Activated CD4-positive, alpha-beta T cell treated with anti-CD3 and anti-CD28 coated beads for 1 hour (primary cell): ENCODE results near the gene KDM4C.
"Not testable (repeated sequence)": the region's sequence is repeated elsewhere in the genome, so short reads cannot be mapped to it uniquely, and the experiment has no call there.

Experiments
- DNase-seq: peaks from one replicate; pipeline ENCODE4 v3.0.0-alpha.2; 2020

KDM4C gene

GRCh38 chr9:6757456-6758247, at the start of gene KDM4C:
Gene KDM4C (plus strand): TSS chr9:6757973. CDS start chr9:6792989, 35,016 bp downstream.
- DNase-seq = peak; percentile 91

- no peak for DNase-seq
Measured at GRCh38 chr9:6708732-6709131, 49.0 kb upstream of the KDM4C start.

- no peak for DNase-seq
Measured at GRCh38 chr9:6711403-6711802, 46.4 kb upstream of the KDM4C start.

- no peak for DNase-seq
Measured at GRCh38 chr9:6712041-6712440, 45.7 kb upstream of the KDM4C start.

GRCh38 chr9:6714176-6714575, 43.6 kb upstream of the KDM4C start:
- no peak for DNase-seq

GRCh38 chr9:6715153-6715754, 42.5 kb upstream of the KDM4C start:
- not testable (repeated sequence) for DNase-seq

GRCh38 chr9:6715755-6716643, 41.8 kb upstream of the KDM4C start:
- peak; percentile 53 for DNase-seq

GRCh38 chr9:6716766-6717165, 41.0 kb upstream of the KDM4C start:
- no peak for DNase-seq

- DNase-seq = no peak
Measured at GRCh38 chr9:6723881-6724420, 33.8 kb upstream of the KDM4C start.

GRCh38 chr9:6733257-6733656, 24.5 kb upstream of the KDM4C start:
- DNase-seq = no peak

- no peak for DNase-seq
Measured at GRCh38 chr9:6733831-6734230, 23.9 kb upstream of the KDM4C start.

GRCh38 chr9:6735422-6735821, 22.4 kb upstream of the KDM4C start:
- no peak for DNase-seq

GRCh38 chr9:6739218-6739617, 18.6 kb upstream of the KDM4C start:
- DNase-seq = no peak

- DNase-seq = not testable (repeated sequence)
Measured at GRCh38 chr9:6748861-6749260, 8.9 kb upstream of the KDM4C start.

- not testable (repeated sequence) for DNase-seq
Measured at GRCh38 chr9:6754861-6755260, 2.9 kb upstream of the KDM4C start.

- DNase-seq = no peak
Measured at GRCh38 chr9:6757132-6757455, 679 bp upstream of the KDM4C start.

GRCh38 chr9:6758248-6758497, 400 bp downstream of the KDM4C start:
- DNase-seq = no peak

- DNase-seq = peak; percentile 40
Measured at GRCh38 chr9:6758498-6759184, 868 bp downstream of the KDM4C start.

- DNase-seq = peak; percentile 22
Measured at GRCh38 chr9:6759185-6759977, 1.6 kb downstream of the KDM4C start.

GRCh38 chr9:6761306-6761705, 3.5 kb downstream of the KDM4C start:
- no peak for DNase-seq

GRCh38 chr9:6763244-6763643, 5.5 kb downstream of the KDM4C start:
- no peak for DNase-seq

GRCh38 chr9:6764011-6764410, 6.2 kb downstream of the KDM4C start:
- no peak for DNase-seq
